Measurements from ENCODE around the gene USP15. TPM values are rescaled to one million over a fixed set of nuclear protein-coding genes. Genes with fewer than 3 reads are reported as not detected.
A peak's percentile ranks its signal among the peaks of the same experiment; 100 is the strongest.

USP15 gene
- total and polyA plus RNA-seq, 2 donors (not counting 1 experiment from before 2014, with no cell fraction given), result 116 to 182 TPM

GRCh38 chr12:62279961-62280360, 19.8 kb downstream of the USP15 start:
- intact Hi-C loops (cut with micrococcal nuclease), result loop anchor here (5.0 kb wide), 1 partner anchor 32 kb away; no protein-coding TSS in a partner anchor
- Histone ChIP-seq H3K9ac (ENCODE audit: low read length) (no peak overlapping the region), H3K4me2 (replicated peaks; ENCODE audit: low read depth, low read length, poor library complexity, severe bottlenecking) (no peak overlapping the region), H4K20me1 (ENCODE audit: control insufficient read depth, insufficient read depth, low read length, poor library complexity, severe bottlenecking) (peaks cover 98% of the 10 kb centered on the region), H3K4me3 (ENCODE audit: control extremely low read depth in 1 of 5, extremely low read depth in 1 of 5, insufficient read depth in 1 of 5, low read depth in 2 of 5, low read length in 4 of 5) (no peak overlapping the region), H3K4me1 (ENCODE audit: control insufficient read depth in 2 of 2, insufficient read depth in 2 of 2, low read length in 2 of 2) (peaks cover 12 to 21% of the 10 kb centered on the region in 2 donors), H3K27me3 (replicated peaks in 1 of 4; ENCODE audit: control extremely low read depth in 1 of 4, control insufficient read depth in 3 of 4, insufficient read depth in 4 of 4, low read length in 3 of 4) (no peaks in the 10 kb centered on the region), H3K27ac (ENCODE audit: low read length in 2 of 2) (peak overlapping the region in 1 of 2 donors; percentile 18), H3K36me3 (replicated peaks in 1 of 2; ENCODE audit: control extremely low read depth in 1 of 2, control insufficient read depth in 1 of 2, extremely low read depth in 1 of 2, insufficient read depth in 2 of 2, low read length in 1 of 2) (peaks cover 0 to 4% of the 10 kb centered on the region in 2 experiments), H3K79me2 (ENCODE audit: control insufficient read depth, insufficient read depth, low read length) (peaks cover 97% of the 10 kb centered on the region), H2AFZ (ENCODE audit: insufficient read depth, low read depth, low read length, poor library complexity, severe bottlenecking) (no peak overlapping the region), H3K9me3 (ENCODE audit: control extremely low read depth in 1 of 3, control insufficient read depth in 2 of 3, insufficient read depth in 1 of 3, low read length in 2 of 3) (no peaks in the 10 kb centered on the region)
- Mint-ChIP-seq H3K4me1 (peaks cover 73% of the 10 kb centered on the region), H3K27ac (no peak overlapping the region), H3K9me3 (ENCODE audit: insufficient read depth) (no peaks in the 10 kb centered on the region), H3K4me3 (no peak overlapping the region), H3K27me3 (no peaks in the 10 kb centered on the region)
- CTCF ChIA-PET, result interaction anchor here (1.1 kb wide), 1 partner anchor 158 kb away, joined by 3 read pairs; no protein-coding TSS in a partner anchor
- no peak for TF ChIP-seq EZH2 (IDR thresholded peaks at IDR 0.05; ENCODE audit: borderline replicate concordance, insufficient read depth, low read depth, low read length, poor library complexity, severe bottlenecking)
- no peak for TF ChIP-seq CTCF (IDR thresholded peaks at IDR 0.05)
- ATAC-seq (ENCODE audit: low read depth), result no peak
- no peak for DNase-seq
- POLR2A ChIA-PET, result no interaction called here

- intact Hi-C loops (cut with micrococcal nuclease), result no loop called here
- peaks cover 0 to 3% (median 0%) of the 10 kb centered on the region in 3 donors for H3K9me3 ChIP-seq (ENCODE audit: control extremely low read depth in 1 of 3, control insufficient read depth in 2 of 3, insufficient read depth in 1 of 3, low read length in 2 of 3)
- no peak overlapping the region for H3K27ac Mint-ChIP-seq
- no peak for ATAC-seq (ENCODE audit: low read depth)
- no peak overlapping the region for H3K4me3 Mint-ChIP-seq
- H3K79me2 ChIP-seq (ENCODE audit: control insufficient read depth, insufficient read depth, low read length), result peaks cover 98% of the 10 kb centered on the region
- POLR2A ChIA-PET, result no interaction called here
- no peak overlapping the region for H2AFZ ChIP-seq (ENCODE audit: insufficient read depth, low read depth, low read length, poor library complexity, severe bottlenecking)
- no peaks in the 10 kb centered on the region for H3K27me3 ChIP-seq (replicated peaks in 1 of 4; ENCODE audit: control extremely low read depth in 1 of 4, control insufficient read depth in 3 of 4, insufficient read depth in 4 of 4, low read length in 3 of 4)
- no peak overlapping the region for H3K9ac ChIP-seq (ENCODE audit: low read length)
- no peaks in the 10 kb centered on the region for H3K27me3 Mint-ChIP-seq
- H3K9me3 Mint-ChIP-seq (ENCODE audit: insufficient read depth), result peaks cover 5% of the 10 kb centered on the region
- H3K4me1 ChIP-seq (ENCODE audit: control insufficient read depth in 2 of 2, insufficient read depth in 2 of 2, low read length in 2 of 2), result peaks cover 7 to 10% of the 10 kb centered on the region in 2 donors
- H4K20me1 ChIP-seq (ENCODE audit: control insufficient read depth, insufficient read depth, low read length, poor library complexity, severe bottlenecking), result peaks cover 97% of the 10 kb centered on the region
- CTCF ChIA-PET, result no interaction called here
- H3K4me1 Mint-ChIP-seq, result peaks cover 71% of the 10 kb centered on the region
- TF ChIP-seq EZH2 (IDR thresholded peaks at IDR 0.05; ENCODE audit: borderline replicate concordance, insufficient read depth, low read depth, low read length, poor library complexity, severe bottlenecking), result no peak
- TF ChIP-seq CTCF (IDR thresholded peaks at IDR 0.05), result no peak
- H3K4me3 ChIP-seq (ENCODE audit: control extremely low read depth in 1 of 5, extremely low read depth in 1 of 5, insufficient read depth in 1 of 5, low read depth in 2 of 5, low read length in 4 of 5), result no peak overlapping the region
- WGBS (ENCODE audit: insufficient coverage), result no CpG with 5 or more reads among the region's 2 CpGs
- H3K4me2 ChIP-seq (replicated peaks; ENCODE audit: low read depth, low read length, poor library complexity, severe bottlenecking), result peak overlapping the region; percentile 6
- H3K27ac ChIP-seq (ENCODE audit: low read length in 2 of 2), result no peak overlapping the region
- peaks cover 2 to 12% of the 10 kb centered on the region in 2 experiments for H3K36me3 ChIP-seq (replicated peaks in 1 of 2; ENCODE audit: control extremely low read depth in 1 of 2, control insufficient read depth in 1 of 2, extremely low read depth in 1 of 2, insufficient read depth in 2 of 2, low read length in 1 of 2)
- DNase-seq, result no peak
Measured at GRCh38 chr12:62282057-62282774, 22.0 kb downstream of the USP15 start.
